B cell (primary cell): ENCODE measurements around the gene ERAP2. TPM values are rescaled to one million over a fixed set of nuclear protein-coding genes. Genes with fewer than 3 reads are reported as not detected.

Source experiments
- ATAC-seq: fragments of 200-7000 bp; cut with Tn5 transposase; one replicate; pipeline ENCODE4 v1.10.0; 2021; ENCODE audit warnings: low read depth, mild to moderate bottlenecking, moderate number of reproducible peaks, moderate library complexity
- CTCF ChIA-PET: fragments of 350-600 bp; sonication (Branson Sonifier 250); formaldehyde crosslinking; loops from one replicate; lab custom pipeline; 2021; ENCODE audit warnings: antibody characterized with exemption, inconsistent platforms; lab: Charles Lee
- POLR2A ChIA-PET: fragments of 350-600 bp; sonication (Branson Sonifier 250); formaldehyde crosslinking; loops from one replicate; lab custom pipeline; 2021; ENCODE audit warnings: antibody characterized with exemption; lab: Charles Lee
- DNase-seq: peaks from one replicate; pipeline ENCODE4 v3.0.0; 2013
- H2AFZ ChIP-seq: 2 replicates; pipeline ENCODE4 v1.6.1; 2012; ENCODE audit warnings: mild to moderate bottlenecking, low read depth, low read length; ENCODE audit not compliant: insufficient read depth, poor library complexity, severe bottlenecking
- H3K27ac ChIP-seq, 2 donors: 1 replicate in 1 of 2; 2 replicates in 1 of 2; pipeline ENCODE4 v1.5.1; 2012 to 2013; ENCODE audit warnings: low read length in 2 of 2, mild to moderate bottlenecking in 2 of 2, moderate library complexity in 1 of 2
- H3K27me3 ChIP-seq, 4 experiments: fragments of 200-600 bp in 1 of 4; sonication (generic) in 1 of 4; replicated peaks in 1 of 4; 1 replicate in 2 of 4; 2 replicates in 2 of 4; pipeline versions ENCODE4 v1.6.1 to v1.7.0; 2013 to 2016; ENCODE audit warnings: low read length in 3 of 4, mild to moderate bottlenecking in 2 of 4, mixed read lengths in 1 of 4, moderate library complexity in 1 of 4; ENCODE audit not compliant: insufficient read depth in 4 of 4, control insufficient read depth in 3 of 4; ENCODE audit errors: control extremely low read depth in 1 of 4
- H3K36me3 ChIP-seq, 2 experiments: replicated peaks in 1 of 2; 1 replicate in 1 of 2; 2 replicates in 1 of 2; pipeline versions ENCODE4 v1.6.1 to v1.7.1; 2013; ENCODE audit warnings: low read length in 1 of 2; ENCODE audit not compliant: insufficient read depth in 2 of 2, control insufficient read depth in 1 of 2; ENCODE audit errors: control extremely low read depth in 1 of 2, extremely low read depth in 1 of 2
- H3K4me1 ChIP-seq, 2 donors: fragments of 200-600 bp in 1 of 2; sonication (generic) in 1 of 2; 1 replicate in 1 of 2; 2 replicates in 1 of 2; pipeline versions ENCODE4 v1.5.1 to v1.6.1; 2013 to 2017; ENCODE audit warnings: low read length in 2 of 2; ENCODE audit not compliant: control insufficient read depth in 2 of 2, insufficient read depth in 2 of 2
- H3K4me2 ChIP-seq: replicated peaks from 2 replicates; pipeline ENCODE3; 2012; ENCODE audit warnings: mild to moderate bottlenecking, low read depth, low read length; ENCODE audit not compliant: poor library complexity, severe bottlenecking
- H3K4me3 ChIP-seq, 5 experiments: fragments of 200-600 bp in 1 of 5; sonication (generic) in 1 of 5; 1 replicate in 3 of 5; 2 replicates in 2 of 5; pipeline versions ENCODE4 v1.5.1 to v1.7.0; 2011 to 2016; ENCODE audit warnings: low read length in 4 of 5, mild to moderate bottlenecking in 4 of 5, low read depth in 2 of 5, control low read depth in 1 of 5, moderate library complexity in 1 of 5; ENCODE audit not compliant: insufficient read depth in 1 of 5; ENCODE audit errors: control extremely low read depth in 1 of 5, extremely low read depth in 1 of 5
- H3K79me2 ChIP-seq: fragments of 200-600 bp; sonication (generic); one replicate; pipeline ENCODE4 v1.6.0; 2016; ENCODE audit warnings: low read length; ENCODE audit not compliant: control insufficient read depth, insufficient read depth
- H3K9ac ChIP-seq: fragments of 200-600 bp; sonication (generic); 2 replicates; pipeline ENCODE4 v1.6.1; 2017; ENCODE audit warnings: mild to moderate bottlenecking, low read length, moderate library complexity
- H3K9me3 ChIP-seq, 3 donors: one replicate each; pipeline versions ENCODE4 v1.6.1 to v1.7.1; 2013; ENCODE audit warnings: low read length in 2 of 3; ENCODE audit not compliant: control insufficient read depth in 2 of 3, insufficient read depth in 1 of 3; ENCODE audit errors: control extremely low read depth in 1 of 3
- H4K20me1 ChIP-seq: 2 replicates; pipeline ENCODE4 v1.6.0; 2012; ENCODE audit warnings: mild to moderate bottlenecking, low read length; ENCODE audit not compliant: insufficient read depth, control insufficient read depth, poor library complexity, severe bottlenecking
- H3K27ac Mint-ChIP-seq: one replicate; pipeline ENCODE4 v1.8.0; 2021; ENCODE audit warnings: mixed read lengths
- H3K27me3 Mint-ChIP-seq: one replicate; pipeline ENCODE4 v1.8.0; 2021; ENCODE audit warnings: mixed read lengths
- H3K4me1 Mint-ChIP-seq: one replicate; pipeline ENCODE4 v1.8.0; 2021; ENCODE audit warnings: mixed read lengths
- H3K4me3 Mint-ChIP-seq: one replicate; pipeline ENCODE4 v1.8.0; 2021; ENCODE audit warnings: mixed read lengths
- H3K9me3 Mint-ChIP-seq: one replicate; pipeline ENCODE4 v1.8.0; 2022; ENCODE audit warnings: mixed read lengths; ENCODE audit not compliant: insufficient read depth
- EZH2 ChIP-seq: IDR thresholded peaks from 2 replicates; pipeline ENCODE4 v1.6.1; 2012; ENCODE audit warnings: borderline replicate concordance, low read depth, mild to moderate bottlenecking, moderate library complexity, low read length; ENCODE audit not compliant: insufficient read depth, poor library complexity, severe bottlenecking
- WGBS: methylation state at CpG from one replicate; pipeline ENCODE4 v1.1.5; 2013; ENCODE audit warnings: missing lambda C conversion rate; ENCODE audit not compliant: insufficient coverage; 5-methylcytosine and 5-hydroxymethylcytosine counted together
- intact Hi-C: fragments of 100-400 bp; cut with micrococcal nuclease; formaldehyde crosslinking; loops from one replicate; pipeline ENCODE4 v1.10.0; 2022
- polyA plus RNA-seq: library from polyadenylated mRNA; depleted of rRNA; stranded (reverse); fragments of >200 nt; gene quantifications from 2 replicates; pipeline ENCODE4 v1.2.3, GENCODE V29; 2012
- total RNA-seq, 2 donors: library from RNA; stranded (reverse); fragments of 120-200 nt in 1 of 2; gene quantifications; 1 replicate in 1 of 2; 2 replicates in 1 of 2; pipeline versions ENCODE4 v1.2.3 to v1.2.4, GENCODE V29; 2013 to 2022
- TF ChIP-seq, protein P1 (sequence below): fragments of 200-600 bp; IDR thresholded peaks from one replicate; pipeline ENCODE4 v1.8.0; 2022; ENCODE audit warnings: antibody characterized with exemption, mild to moderate bottlenecking

ERAP2 gene
- total and polyA plus RNA-seq, 2 donors (not counting 1 experiment from before 2014, with no cell fraction given) = 18.5 to 74.2 TPM

DNA sequence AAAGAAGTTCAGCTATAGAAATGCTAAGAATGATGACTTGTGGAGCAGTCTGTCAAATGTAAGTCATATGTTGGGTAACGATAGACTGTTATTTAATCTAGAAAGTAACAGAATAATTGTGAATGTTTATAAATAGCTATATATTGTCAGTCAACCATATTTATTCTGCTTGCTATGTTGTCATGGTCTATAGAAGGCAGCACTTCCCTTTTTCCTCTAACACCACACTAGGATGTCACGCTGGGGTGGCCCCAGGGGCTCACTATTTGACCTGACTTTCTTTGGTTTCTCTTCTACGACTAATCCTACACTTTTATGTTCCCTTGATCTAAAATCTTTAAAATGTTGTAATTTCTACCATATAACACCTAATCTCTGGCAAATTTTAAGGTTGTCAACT is 20.5 kb downstream of the ERAP2 start:
- Histone ChIP-seq H3K79me2 (peaks cover 31% of the 10 kb centered on the region), H2AFZ (peak overlapping the region; percentile 51), H3K27ac (peak overlapping the region; percentile 96 to 98), H3K4me3 (peak overlapping the region; percentile 24 to 65 (median 45)), H3K9ac (peak overlapping the region; percentile 69), H3K36me3 (peaks cover 9 to 69% of the 10 kb centered on the region in 2 experiments), H3K27me3 (no peaks in the 10 kb centered on the region), H3K4me1 (peaks cover 16 to 18% of the 10 kb centered on the region in 2 donors), H4K20me1 (no peaks in the 10 kb centered on the region), H3K4me2 (peak overlapping the region; percentile 82), H3K9me3 (no peaks in the 10 kb centered on the region)
- no peaks in the 10 kb centered on the region for H3K9me3 Mint-ChIP-seq
- peaks cover 32% of the 10 kb centered on the region for H3K4me1 Mint-ChIP-seq
- DNase-seq (peak; percentile 86), ATAC-seq (peak; percentile 97)
- H3K27me3 Mint-ChIP-seq = no peaks in the 10 kb centered on the region
- TF ChIP-seq, protein P1, sequence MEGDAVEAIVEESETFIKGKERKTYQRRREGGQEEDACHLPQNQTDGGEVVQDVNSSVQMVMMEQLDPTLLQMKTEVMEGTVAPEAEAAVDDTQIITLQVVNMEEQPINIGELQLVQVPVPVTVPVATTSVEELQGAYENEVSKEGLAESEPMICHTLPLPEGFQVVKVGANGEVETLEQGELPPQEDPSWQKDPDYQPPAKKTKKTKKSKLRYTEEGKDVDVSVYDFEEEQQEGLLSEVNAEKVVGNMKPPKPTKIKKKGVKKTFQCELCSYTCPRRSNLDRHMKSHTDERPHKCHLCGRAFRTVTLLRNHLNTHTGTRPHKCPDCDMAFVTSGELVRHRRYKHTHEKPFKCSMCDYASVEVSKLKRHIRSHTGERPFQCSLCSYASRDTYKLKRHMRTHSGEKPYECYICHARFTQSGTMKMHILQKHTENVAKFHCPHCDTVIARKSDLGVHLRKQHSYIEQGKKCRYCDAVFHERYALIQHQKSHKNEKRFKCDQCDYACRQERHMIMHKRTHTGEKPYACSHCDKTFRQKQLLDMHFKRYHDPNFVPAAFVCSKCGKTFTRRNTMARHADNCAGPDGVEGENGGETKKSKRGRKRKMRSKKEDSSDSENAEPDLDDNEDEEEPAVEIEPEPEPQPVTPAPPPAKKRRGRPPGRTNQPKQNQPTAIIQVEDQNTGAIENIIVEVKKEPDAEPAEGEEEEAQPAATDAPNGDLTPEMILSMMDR = no peak
- no peak for TF ChIP-seq EZH2
- intact Hi-C loops = loop anchor here (1.0 kb wide), 4 partner anchors 11 to 64 kb away; partner anchors contain the start of gene ERAP2
- ChIA-PET CTCF (interaction anchor here (0.6 to 2.5 kb wide), 15 partner anchors 11 to 1250 kb away, joined by 3 to 37 read pairs (median 6); partner anchors contain the start of genes ERAP1, ERAP2, LNPEP and RFESD), POLR2A (interaction anchor here (0.6 to 1.6 kb wide), 10 partner anchors 11 to 89 kb away, joined by 3 to 15 read pairs (median 4); partner anchors contain the start of genes ERAP1, ERAP2 and LNPEP)
- WGBS = 0% methylated on average over 1 of the region's 3 CpGs
- peak overlapping the region; percentile 80 for H3K4me3 Mint-ChIP-seq
- H3K27ac Mint-ChIP-seq = peak overlapping the region; percentile 85

- intact Hi-C loops = loop anchor here (1.0 kb wide), 1 partner anchor 32 kb away; no protein-coding TSS in a partner anchor
- H3K4me1 Mint-ChIP-seq = peaks cover 19% of the 10 kb centered on the region
- no peaks in the 10 kb centered on the region for H3K9me3 Mint-ChIP-seq
- CTCF ChIA-PET = interaction anchor here (0.6 to 5.0 kb wide), 9 partner anchors 16 to 96 kb away, joined by 3 to 51 read pairs (median 3); partner anchors contain the start of gene ERAP2
- POLR2A ChIA-PET = no interaction called here
- Histone ChIP-seq H3K27ac (no peak overlapping the region), H3K9ac (no peak overlapping the region), H2AFZ (no peak overlapping the region), H3K36me3 (peaks cover 12 to 74% of the 10 kb centered on the region in 2 experiments), H3K4me3 (no peak overlapping the region), H4K20me1 (no peaks in the 10 kb centered on the region), H3K79me2 (peaks cover 18% of the 10 kb centered on the region), H3K4me1 (peaks cover 12 to 13% of the 10 kb centered on the region in 2 donors), H3K27me3 (no peaks in the 10 kb centered on the region), H3K9me3 (no peaks in the 10 kb centered on the region), H3K4me2 (no peak overlapping the region)
- no peaks in the 10 kb centered on the region for H3K27me3 Mint-ChIP-seq
- no peak overlapping the region for H3K27ac Mint-ChIP-seq
- ATAC-seq = no peak
- TF ChIP-seq, protein P1 = no peak
- no peak for TF ChIP-seq EZH2
- DNase-seq = peak; percentile 26
- 84% methylated on average over 4 of the region's 6 CpGs for WGBS
- no peak overlapping the region for H3K4me3 Mint-ChIP-seq
Observed at GRCh38 chr5:96901384-96901783, 25.1 kb downstream of the ERAP2 start.
